D721Med (cell line): ENCODE data around the gene KLHL7.
A peak's percentile ranks its signal among the peaks of the same experiment; 100 is the strongest.

Source experiments
- DNase-seq: peaks from one replicate; pipeline ENCODE4 v3.0.0; 2011; ENCODE audit warnings: low spot score; ENCODE audit not compliant: insufficient read length
- FAIRE-seq: peaks from 2 replicates; lab custom pipeline; 2011; peaks lifted over from hg19 to GRCh38; lab: Jason Lieb, UNC
- CTCF ChIP-seq: IDR thresholded peaks from 2 replicates; pipeline ENCODE4 v1.5.1; 2012; ENCODE audit warnings: mild to moderate bottlenecking, control low read depth; ENCODE audit not compliant: insufficient read depth; ENCODE audit errors: missing control alignments

The KLHL7 gene

GRCh38 chr7:23096518-23097290 is 8.9 kb upstream of the KLHL7 start:
- FAIRE-seq = no peak

GRCh38 chr7:23098029-23098428 is 7.6 kb upstream of the KLHL7 start:
- DNase-seq = no peak
- TF ChIP-seq CTCF = no peak
- no peak for FAIRE-seq

More at GRCh38 chr7:23096518-23097290, 8.9 kb upstream of the KLHL7 start:
- DNase-seq = no peak
- no peak for TF ChIP-seq CTCF

- no peak for FAIRE-seq
- DNase-seq = no peak
- no peak for TF ChIP-seq CTCF
These were observed 7.1 kb upstream of the KLHL7 start for GRCh38 chr7:23098460-23098859.

GRCh38 chr7:23100697-23101096 is 4.9 kb upstream of the KLHL7 start:
- FAIRE-seq = no peak
- TF ChIP-seq CTCF = peak; percentile 12
- DNase-seq = no peak

- FAIRE-seq = no peak
These were observed 420 bp upstream of the KLHL7 start for GRCh38 chr7:23105086-23105643.

GRCh38 chr7:23106057-23106822 is 655 bp downstream of the KLHL7 start:
- FAIRE-seq (no peak), DNase-seq (no peak)
- TF ChIP-seq CTCF = no peak

More at GRCh38 chr7:23105086-23105643, 420 bp upstream of the KLHL7 start:
- TF ChIP-seq CTCF = no peak
- DNase-seq = no peak
